HUES6 (cell line): Measurements from ENCODE around the gene ARCN1.
"Not testable (repeated sequence)": the region's sequence is repeated elsewhere in the genome, so short reads cannot be mapped to it uniquely, and the experiment has no call there.

Source experiments
- H3K27ac ChIP-seq: 2 replicates; pipeline ENCODE4 v1.7.0; 2013; ENCODE audit warnings: low read depth, mild to moderate bottlenecking, low read length, inconsistent platforms
- H3K27me3 ChIP-seq: 2 replicates; pipeline ENCODE4 v1.6.1; 2013; ENCODE audit warnings: low read length; ENCODE audit not compliant: control insufficient read depth, insufficient read depth
- H3K36me3 ChIP-seq: 2 replicates; pipeline ENCODE4 v1.6.1; 2013; ENCODE audit warnings: low read length; ENCODE audit not compliant: control insufficient read depth, insufficient read depth
- H3K4me1 ChIP-seq: 2 replicates; pipeline ENCODE4 v1.6.1; 2013; ENCODE audit warnings: low read length; ENCODE audit not compliant: control insufficient read depth, insufficient read depth
- H3K4me3 ChIP-seq: 2 replicates; pipeline ENCODE4 v1.5.1; 2013; ENCODE audit warnings: low read depth, low read length
- H3K9ac ChIP-seq: one replicate; pipeline ENCODE4 v1.6.1; 2013; ENCODE audit warnings: mild to moderate bottlenecking, low read length
- H3K9me3 ChIP-seq: 2 replicates; pipeline ENCODE4 v1.6.1; 2013; ENCODE audit warnings: low read depth, low read length; ENCODE audit not compliant: control insufficient read depth, insufficient read depth

ARCN1 gene

GRCh38 chr11:118581057-118581456 is 8.8 kb downstream of the ARCN1 start:
- Histone ChIP-seq H3K9ac (no peak overlapping the region), H3K36me3 (peaks cover 53% of the 10 kb centered on the region), H3K4me1 (no peaks in the 10 kb centered on the region), H3K4me3 (no peak overlapping the region), H3K9me3 (no peaks in the 10 kb centered on the region), H3K27ac (no peak overlapping the region), H3K27me3 (no peaks in the 10 kb centered on the region)

GRCh38 chr11:118587952-118588351 is 15.7 kb downstream of the ARCN1 start:
- H3K27ac ChIP-seq: no peak overlapping the region
- H3K4me1 ChIP-seq: no peaks in the 10 kb centered on the region
- H3K4me3 ChIP-seq: no peak overlapping the region
- no peak overlapping the region for H3K9ac ChIP-seq
- no peaks in the 10 kb centered on the region for H3K9me3 ChIP-seq
- peaks cover 98% of the 10 kb centered on the region for H3K36me3 ChIP-seq
- H3K27me3 ChIP-seq: no peaks in the 10 kb centered on the region

GRCh38 chr11:118592616-118593367 is 20.6 kb downstream of the ARCN1 start:
- H3K4me3 ChIP-seq: no peak overlapping the region
- H3K36me3 ChIP-seq: peaks cover 89% of the 10 kb centered on the region
- H3K27me3 ChIP-seq: no peaks in the 10 kb centered on the region
- no peaks in the 10 kb centered on the region for H3K4me1 ChIP-seq
- no peak overlapping the region for H3K9ac ChIP-seq
- H3K9me3 ChIP-seq: no peaks in the 10 kb centered on the region
- H3K27ac ChIP-seq: no peak overlapping the region

GRCh38 chr11:118594984-118595383 is 22.8 kb downstream of the ARCN1 start:
- H3K27me3 ChIP-seq, H3K9me3 ChIP-seq, H3K27ac ChIP-seq, H3K4me3 ChIP-seq, H3K9ac ChIP-seq, H3K4me1 ChIP-seq: not testable (repeated sequence)
- peaks cover 86% of the 10 kb centered on the region for H3K36me3 ChIP-seq

GRCh38 chr11:118596224-118597146 is 24.3 kb downstream of the ARCN1 start:
- Histone ChIP-seq H3K9me3 (no peaks in the 10 kb centered on the region), H3K4me3 (no peak overlapping the region), H3K36me3 (peaks cover 85% of the 10 kb centered on the region), H3K4me1 (no peaks in the 10 kb centered on the region), H3K9ac (no peak overlapping the region), H3K27ac (no peak overlapping the region), H3K27me3 (no peaks in the 10 kb centered on the region)

- H3K9me3 ChIP-seq: no peaks in the 10 kb centered on the region
- peaks cover 85% of the 10 kb centered on the region for H3K36me3 ChIP-seq
- H3K9ac ChIP-seq: no peak overlapping the region
- H3K4me3 ChIP-seq: no peak overlapping the region
- H3K27me3 ChIP-seq: no peaks in the 10 kb centered on the region
- no peak overlapping the region for H3K27ac ChIP-seq
- no peaks in the 10 kb centered on the region for H3K4me1 ChIP-seq
Observed at GRCh38 chr11:118597556-118597955, 25.3 kb downstream of the ARCN1 start.

GRCh38 chr11:118602331-118602730 is 30.1 kb downstream of the ARCN1 start:
- peaks cover 28% of the 10 kb centered on the region for H3K4me1 ChIP-seq
- H3K27ac ChIP-seq: no peak overlapping the region
- peaks cover 47% of the 10 kb centered on the region for H3K36me3 ChIP-seq
- H3K9ac ChIP-seq: no peak overlapping the region
- peaks cover 34% of the 10 kb centered on the region for H3K27me3 ChIP-seq
- H3K4me3 ChIP-seq: no peak overlapping the region
- H3K9me3 ChIP-seq: no peaks in the 10 kb centered on the region

- Histone ChIP-seq H3K4me1 (peaks cover 31% of the 10 kb centered on the region), H3K27me3 (peaks cover 48% of the 10 kb centered on the region), H3K36me3 (peaks cover 35% of the 10 kb centered on the region)
- H3K4me3 ChIP-seq, H3K9ac ChIP-seq, H3K27ac ChIP-seq, H3K9me3 ChIP-seq: not testable (repeated sequence)
Observed at GRCh38 chr11:118603709-118604108, 31.5 kb downstream of the ARCN1 start.

GRCh38 chr11:118604566-118604965 is 32.4 kb downstream of the ARCN1 start:
- Histone ChIP-seq H3K4me1 (peaks cover 38% of the 10 kb centered on the region), H3K36me3 (peaks cover 28% of the 10 kb centered on the region), H3K9me3 (no peaks in the 10 kb centered on the region), H3K27ac (no peak overlapping the region), H3K27me3 (peaks cover 56% of the 10 kb centered on the region), H3K9ac (no peak overlapping the region), H3K4me3 (no peak overlapping the region)

GRCh38 chr11:118605116-118605867 is 33.1 kb downstream of the ARCN1 start:
- H3K9ac ChIP-seq: no peak overlapping the region
- H3K27ac ChIP-seq: no peak overlapping the region
- H3K36me3 ChIP-seq: peaks cover 21% of the 10 kb centered on the region

More at GRCh38 chr11:118605116-118605867, 33.1 kb downstream of the ARCN1 start:
- peaks cover 38% of the 10 kb centered on the region for H3K4me1 ChIP-seq
- peaks cover 63% of the 10 kb centered on the region for H3K27me3 ChIP-seq
- no peaks in the 10 kb centered on the region for H3K9me3 ChIP-seq
- no peak overlapping the region for H3K4me3 ChIP-seq
